Measurements from ENCODE around the gene CYP24A1. TPM values are rescaled to one million over a fixed set of nuclear protein-coding genes. Genes with fewer than 3 reads are reported as not detected.

Gene CYP24A1
- total RNA-seq, 1 donor from 2014 or later: not detected

GRCh38 chr20:54219751-54220426, 46.1 kb upstream of the CYP24A1 start:
- no peak overlapping the region for H3K4me3 ChIP-seq
- H3K36me3 ChIP-seq: peaks cover 23% of the 10 kb centered on the region
- TF ChIP-seq CTCF (IDR thresholded peaks at IDR 0.05; ENCODE audit: borderline replicate concordance): peak; percentile 70
- H3K4me1 ChIP-seq: peaks cover 30% of the 10 kb centered on the region
- intact Hi-C loops (cut with micrococcal nuclease): no loop called here
- no peak for DNase-seq
- H3K27ac ChIP-seq (replicated peaks): no peak overlapping the region
- no peaks in the 10 kb centered on the region for H3K9me3 ChIP-seq (replicated peaks)
- H3K27me3 ChIP-seq (ENCODE audit: low read depth): no peaks in the 10 kb centered on the region

- TF ChIP-seq CTCF (IDR thresholded peaks at IDR 0.05; ENCODE audit: borderline replicate concordance): no peak
- Histone ChIP-seq H3K4me3 (no peak overlapping the region), H3K27me3 (ENCODE audit: low read depth) (no peaks in the 10 kb centered on the region), H3K27ac (replicated peaks) (peak overlapping the region; percentile 60), H3K9me3 (replicated peaks) (no peaks in the 10 kb centered on the region), H3K36me3 (peaks cover 23% of the 10 kb centered on the region), H3K4me1 (peaks cover 34% of the 10 kb centered on the region)
- intact Hi-C loops (cut with micrococcal nuclease): no loop called here
- no peak for DNase-seq
These were observed 44.7 kb upstream of the CYP24A1 start for GRCh38 chr20:54218470-54218869.

- Histone ChIP-seq H3K27ac (replicated peaks) (peak overlapping the region; percentile 60), H3K4me3 (no peak overlapping the region), H3K9me3 (replicated peaks) (no peaks in the 10 kb centered on the region), H3K4me1 (peaks cover 41% of the 10 kb centered on the region), H3K36me3 (peaks cover 23% of the 10 kb centered on the region), H3K27me3 (ENCODE audit: low read depth) (no peaks in the 10 kb centered on the region)
- intact Hi-C loops (cut with micrococcal nuclease): no loop called here
- DNase-seq: no peak
- no peak for TF ChIP-seq CTCF (IDR thresholded peaks at IDR 0.05; ENCODE audit: borderline replicate concordance)
These were observed 44.0 kb upstream of the CYP24A1 start for GRCh38 chr20:54217762-54218161.

- H3K27ac ChIP-seq (replicated peaks): no peak overlapping the region
These were observed 41.5 kb upstream of the CYP24A1 start for GRCh38 chr20:54215157-54215789.

GRCh38 chr20:54214566-54214965, 40.8 kb upstream of the CYP24A1 start:
- Histone ChIP-seq H3K4me3 (no peak overlapping the region), H3K9me3 (replicated peaks) (no peaks in the 10 kb centered on the region), H3K36me3 (peaks cover 26% of the 10 kb centered on the region), H3K27me3 (ENCODE audit: low read depth) (no peaks in the 10 kb centered on the region), H3K4me1 (peaks cover 53% of the 10 kb centered on the region), H3K27ac (replicated peaks) (no peak overlapping the region)
- TF ChIP-seq CTCF (IDR thresholded peaks at IDR 0.05; ENCODE audit: borderline replicate concordance): no peak
- intact Hi-C loops (cut with micrococcal nuclease): no loop called here
- DNase-seq: no peak

More at GRCh38 chr20:54215157-54215789, 41.5 kb upstream of the CYP24A1 start:
- Histone ChIP-seq H3K9me3 (replicated peaks) (no peaks in the 10 kb centered on the region), H3K4me1 (peaks cover 47% of the 10 kb centered on the region), H3K27me3 (ENCODE audit: low read depth) (no peaks in the 10 kb centered on the region), H3K4me3 (no peak overlapping the region), H3K36me3 (peaks cover 26% of the 10 kb centered on the region)
- no peak for TF ChIP-seq CTCF (IDR thresholded peaks at IDR 0.05; ENCODE audit: borderline replicate concordance)
- no peak for DNase-seq
- intact Hi-C loops (cut with micrococcal nuclease): no loop called here

Data from left ventricle myocardium inferior (tissue), 1 donor.